Brain microvascular endothelial cell (primary cell): ENCODE measurements around the gene TCERG1L.
"Not testable (repeated sequence)": the region's sequence is repeated elsewhere in the genome, so short reads cannot be mapped to it uniquely, and the experiment has no call there.

Experiments
- DNase-seq: peaks from one replicate; pipeline ENCODE4 v3.0.0-alpha.2; 2020
- H3K27ac ChIP-seq: fragments of 250-450 bp; sonication (Bioruptor Pico); 2 replicates; pipeline ENCODE4 v1.5.1; 2020; ENCODE audit warnings: mild to moderate bottlenecking, moderate library complexity
- H3K27me3 ChIP-seq: fragments of 250-450 bp; sonication (Bioruptor Pico); replicated peaks from 2 replicates; pipeline ENCODE4 v1.5.1; 2020; ENCODE audit warnings: mild to moderate bottlenecking
- H3K36me3 ChIP-seq: fragments of 250-450 bp; sonication (Bioruptor Pico); replicated peaks from 2 replicates; pipeline ENCODE4 v1.5.1; 2020; ENCODE audit warnings: mild to moderate bottlenecking
- H3K4me3 ChIP-seq: 2 replicates; pipeline ENCODE4 v1.5.1; 2011; ENCODE audit warnings: low read depth, mild to moderate bottlenecking, control low read depth, low read length, moderate library complexity
- in situ Hi-C: cut with HindIII; loops from 2 replicates; pipeline ENCODE4 v1.10.0; 2017; ENCODE audit warnings: low sequenced_read_pairs, low pct_ligation_motif_present
- TF ChIP-seq, protein P1 (sequence below): IDR thresholded peaks from 2 replicates; pipeline ENCODE4 v1.5.1; 2011; ENCODE audit warnings: low read depth, mild to moderate bottlenecking, moderate library complexity, low read length, control low read depth, inconsistent platforms; ENCODE audit errors: missing control alignments

Gene TCERG1L

DNA sequence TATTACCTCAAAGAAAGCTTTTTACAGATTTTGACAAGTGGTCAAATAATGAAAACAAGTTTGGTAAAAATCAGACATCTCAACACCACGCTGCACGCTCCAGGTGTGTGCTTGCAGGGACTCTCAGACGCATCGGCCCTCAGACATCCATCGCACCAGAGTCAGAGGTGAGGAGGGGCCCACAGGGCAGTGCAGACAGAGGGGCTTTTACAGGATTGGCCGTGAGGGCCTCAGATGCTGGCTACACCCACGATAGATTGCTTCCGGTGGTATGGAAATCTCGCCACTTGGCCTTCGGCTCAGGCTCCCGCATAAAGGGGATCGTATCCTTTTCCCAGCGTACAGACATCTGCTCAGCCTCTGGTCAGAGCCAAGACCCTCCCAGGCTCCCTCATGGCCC, 72.1 kb downstream of the TCERG1L start:
- Histone ChIP-seq H3K27ac (no peak overlapping the region), H3K27me3 (no peaks in the 10 kb centered on the region), H3K36me3 (no peaks in the 10 kb centered on the region), H3K4me3 (no peak overlapping the region)
- in situ Hi-C loops: no loop called here
- DNase-seq: no peak
- TF ChIP-seq, protein P1, sequence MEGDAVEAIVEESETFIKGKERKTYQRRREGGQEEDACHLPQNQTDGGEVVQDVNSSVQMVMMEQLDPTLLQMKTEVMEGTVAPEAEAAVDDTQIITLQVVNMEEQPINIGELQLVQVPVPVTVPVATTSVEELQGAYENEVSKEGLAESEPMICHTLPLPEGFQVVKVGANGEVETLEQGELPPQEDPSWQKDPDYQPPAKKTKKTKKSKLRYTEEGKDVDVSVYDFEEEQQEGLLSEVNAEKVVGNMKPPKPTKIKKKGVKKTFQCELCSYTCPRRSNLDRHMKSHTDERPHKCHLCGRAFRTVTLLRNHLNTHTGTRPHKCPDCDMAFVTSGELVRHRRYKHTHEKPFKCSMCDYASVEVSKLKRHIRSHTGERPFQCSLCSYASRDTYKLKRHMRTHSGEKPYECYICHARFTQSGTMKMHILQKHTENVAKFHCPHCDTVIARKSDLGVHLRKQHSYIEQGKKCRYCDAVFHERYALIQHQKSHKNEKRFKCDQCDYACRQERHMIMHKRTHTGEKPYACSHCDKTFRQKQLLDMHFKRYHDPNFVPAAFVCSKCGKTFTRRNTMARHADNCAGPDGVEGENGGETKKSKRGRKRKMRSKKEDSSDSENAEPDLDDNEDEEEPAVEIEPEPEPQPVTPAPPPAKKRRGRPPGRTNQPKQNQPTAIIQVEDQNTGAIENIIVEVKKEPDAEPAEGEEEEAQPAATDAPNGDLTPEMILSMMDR: no peak

DNA sequence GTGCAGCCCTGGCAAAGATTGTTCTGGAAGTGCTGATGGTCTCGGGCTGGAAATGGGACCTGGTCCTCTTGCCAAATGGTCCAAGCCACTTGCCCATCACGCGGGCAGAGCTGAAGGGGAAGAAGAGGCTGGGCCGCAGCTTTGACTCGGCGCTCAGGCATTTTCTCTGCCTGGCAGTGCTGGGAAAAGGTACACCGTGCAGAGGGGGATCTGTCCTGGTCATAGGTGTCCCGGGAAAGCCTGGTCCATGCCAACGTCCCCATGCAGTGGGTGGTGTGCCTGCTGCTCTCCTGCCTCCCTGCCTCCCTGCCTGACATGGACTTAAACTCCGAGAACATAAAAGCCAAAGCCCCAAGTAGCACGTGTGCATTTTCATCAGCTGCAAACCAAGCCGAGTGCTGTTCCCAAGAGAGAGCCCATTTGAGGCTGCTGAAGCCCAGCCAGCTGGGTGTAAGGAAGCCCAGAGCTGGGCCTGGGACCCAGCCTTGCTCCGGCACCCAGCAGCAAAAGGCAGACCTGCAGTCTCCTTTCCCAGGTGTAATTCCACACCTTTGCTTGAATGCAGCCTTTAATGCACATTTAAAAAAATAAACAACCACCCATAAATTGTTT, 72.7 kb downstream of the TCERG1L start:
- in situ Hi-C loops: no loop called here
- TF ChIP-seq, protein P1: no peak
- no peak for DNase-seq
- H3K27me3 ChIP-seq: no peaks in the 10 kb centered on the region
- H3K36me3 ChIP-seq: no peaks in the 10 kb centered on the region
- H3K27ac ChIP-seq: no peak overlapping the region
- H3K4me3 ChIP-seq: no peak overlapping the region

- Histone ChIP-seq H3K27me3 (no peaks in the 10 kb centered on the region), H3K36me3 (no peaks in the 10 kb centered on the region), H3K27ac (no peak overlapping the region), H3K4me3 (no peak overlapping the region)
- no peak for DNase-seq
- TF ChIP-seq, protein P1: no peak
- in situ Hi-C loops: no loop called here
Measured at GRCh38 chr10:131237991-131238651, 73.4 kb downstream of the TCERG1L start.

- in situ Hi-C loops: not testable (repeated sequence)
Measured at GRCh38 chr10:131234606-131235005, 76.9 kb downstream of the TCERG1L start.

GRCh38 chr10:131233611-131234258, 77.8 kb downstream of the TCERG1L start:
- in situ Hi-C loops: no loop called here
- DNase-seq: no peak
- H3K4me3 ChIP-seq: no peak overlapping the region

More at GRCh38 chr10:131234606-131235005, 76.9 kb downstream of the TCERG1L start:
- not testable (repeated sequence) for H3K27ac ChIP-seq, H3K4me3 ChIP-seq, DNase-seq, H3K36me3 ChIP-seq, H3K27me3 ChIP-seq

GRCh38 chr10:131231965-131232541, 79.5 kb downstream of the TCERG1L start:
- Histone ChIP-seq H3K4me3 (no peak overlapping the region), H3K27me3 (no peaks in the 10 kb centered on the region), H3K27ac (no peak overlapping the region), H3K36me3 (no peaks in the 10 kb centered on the region)
- DNase-seq: no peak
- in situ Hi-C loops: no loop called here
- TF ChIP-seq, protein P1: no peak

More at GRCh38 chr10:131233611-131234258, 77.8 kb downstream of the TCERG1L start:
- Histone ChIP-seq H3K27ac (no peak overlapping the region), H3K36me3 (no peaks in the 10 kb centered on the region), H3K27me3 (no peaks in the 10 kb centered on the region)
- TF ChIP-seq, protein P1: no peak
